GM23248 (cell line): ENCODE measurements around the gene DENND2A. TPM values are rescaled to one million over a fixed set of nuclear protein-coding genes. Genes with fewer than 3 reads are reported as not detected.

Experiments used
- DNase-seq: peaks from one replicate; pipeline ENCODE4 v3.0.0-alpha.2; 2015
- H2AFZ ChIP-seq: fragments of 200-600 bp; sonication (generic); 2 replicates; pipeline ENCODE4 v1.6.1; 2016; ENCODE audit warnings: antibody characterized with exemption
- H3F3A ChIP-seq: fragments of 200-600 bp; sonication (generic); 2 replicates; pipeline ENCODE4 v1.6.1; 2016; ENCODE audit warnings: mild to moderate bottlenecking, antibody characterized with exemption, mixed run types; ENCODE audit not compliant: insufficient read depth
- H3K27ac ChIP-seq: fragments of 200-600 bp; sonication (generic); 2 replicates; pipeline ENCODE4 v1.5.1; 2016; ENCODE audit warnings: mild to moderate bottlenecking
- H3K27me3 ChIP-seq: fragments of 200-600 bp; sonication (generic); replicated peaks from 2 replicates; pipeline ENCODE4 v1.6.1; 2016; ENCODE audit warnings: mild to moderate bottlenecking; ENCODE audit not compliant: insufficient read depth
- H3K36me3 ChIP-seq: fragments of 200-600 bp; sonication (generic); 2 replicates; pipeline ENCODE4 v1.6.1; 2016; ENCODE audit warnings: low read depth, mild to moderate bottlenecking
- H3K4me1 ChIP-seq: fragments of 200-600 bp; sonication (generic); 2 replicates; pipeline ENCODE4 v1.6.1; 2016; ENCODE audit warnings: mild to moderate bottlenecking; ENCODE audit not compliant: insufficient read depth
- H3K4me2 ChIP-seq: fragments of 200-600 bp; sonication (generic); one replicate; pipeline ENCODE4 v1.6.1; 2016; ENCODE audit warnings: mild to moderate bottlenecking; ENCODE audit not compliant: unreplicated experiment
- H3K4me3 ChIP-seq: fragments of 200-600 bp; sonication (generic); 2 replicates; pipeline ENCODE4 v1.5.1; 2016; ENCODE audit warnings: mild to moderate bottlenecking
- H3K79me2 ChIP-seq: fragments of 200-600 bp; sonication (generic); 2 replicates; pipeline ENCODE4 v1.6.1; 2016; ENCODE audit warnings: mild to moderate bottlenecking; ENCODE audit not compliant: insufficient read depth
- H3K9ac ChIP-seq: fragments of 200-600 bp; sonication (generic); 2 replicates; pipeline ENCODE4 v1.6.1; 2016; ENCODE audit warnings: mild to moderate bottlenecking
- H3K9me2 ChIP-seq: fragments of 200-600 bp; sonication (generic); 2 replicates; pipeline ENCODE4 v1.6.1; 2016; ENCODE audit warnings: mixed run types, mild to moderate bottlenecking, moderate library complexity; ENCODE audit not compliant: insufficient read depth
- H3K9me3 ChIP-seq: fragments of 200-600 bp; sonication (generic); one replicate; pipeline ENCODE4 v1.6.1; 2017; ENCODE audit warnings: low read depth
- H4K20me1 ChIP-seq: fragments of 200-600 bp; sonication (generic); 2 replicates; pipeline ENCODE4 v1.6.0; 2016; ENCODE audit not compliant: insufficient read depth
- EZH2 ChIP-seq: fragments of 200-600 bp; sonication (generic); IDR thresholded peaks from 2 replicates; pipeline ENCODE4 v1.6.1; 2018; ENCODE audit warnings: antibody characterized with exemption, mild to moderate bottlenecking; ENCODE audit not compliant: insufficient read depth, poor library complexity, severe bottlenecking
- EZH2phosphoT487 ChIP-seq: fragments of 200-600 bp; sonication (generic); IDR thresholded peaks from 2 replicates; pipeline ENCODE4 v1.6.1; 2018; ENCODE audit warnings: antibody characterized with exemption, moderate library complexity, mild to moderate bottlenecking, low read depth; ENCODE audit not compliant: insufficient read depth
- WGBS, 2 experiments: methylation state at CpG; one replicate each; pipeline ENCODE4 v1.1.6; 2015 to 2017; ENCODE audit warnings: low lambda C conversion rate in 2 of 2, low coverage in 1 of 2; ENCODE audit errors: missing lambda C conversion rate in 2 of 2; 5-methylcytosine and 5-hydroxymethylcytosine counted together
- in situ Hi-C: fragments of 300-500 bp; cut with MboI; formaldehyde crosslinking; loops from 2 replicates; pipeline ENCODE4 v1.15.0; 2020
- polyA plus RNA-seq: library from polyadenylated mRNA; unstranded; fragments of >200 nt; fragmentation: Nextera tagmentation; extraction: Ambion mirVana; gene quantifications from 2 replicates; pipeline ENCODE4 v1.2.1, GENCODE V29; 2016
- total RNA-seq: library from RNA; depleted of rRNA; stranded (reverse); fragments of >200 nt; shearing (Covaris generic); gene quantifications from 2 replicates; pipeline ENCODE4 v1.2.3, GENCODE V29; 2014

DENND2A gene
- total and polyA plus RNA-seq, 2 experiments from 2014 or later: 0.78 to 2.2 TPM

DNA sequence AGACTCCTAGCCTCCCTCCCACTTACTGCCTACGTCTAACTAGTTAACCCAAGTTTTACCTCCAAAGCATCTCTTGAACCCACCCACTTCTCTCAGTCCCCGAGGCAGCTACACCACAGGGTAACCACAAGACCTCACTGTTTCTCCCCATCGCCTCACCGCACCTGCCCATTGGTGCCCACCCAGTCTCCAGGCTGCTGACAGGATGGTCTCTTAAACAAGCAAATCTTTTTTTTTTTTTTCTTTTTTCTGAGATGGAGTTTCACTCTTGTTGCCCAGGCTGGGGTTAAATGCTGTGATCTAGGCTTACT is 47.0 kb downstream of the DENND2A start:
- in situ Hi-C loops: no loop called here
- Histone ChIP-seq H3K36me3 (no peaks in the 10 kb centered on the region), H3K27me3 (no peaks in the 10 kb centered on the region), H4K20me1 (no peaks in the 10 kb centered on the region), H3K4me2 (no peak overlapping the region), H2AFZ (no peak overlapping the region), H3K4me1 (peaks cover 17% of the 10 kb centered on the region), H3K9me2 (no peaks in the 10 kb centered on the region), H3K9ac (no peak overlapping the region), H3K4me3 (no peak overlapping the region), H3F3A (0 out of 2 replicates have a peak, but pooled peaks cover 6% of the 10 kb centered on the region), H3K27ac (no peak overlapping the region), H3K79me2 (no peaks in the 10 kb centered on the region), H3K9me3 (no peaks in the 10 kb centered on the region)
- TF ChIP-seq EZH2 (no peak), EZH2phosphoT487 (no peak)
- no peak for DNase-seq
- 91 to 92% methylated on average over 4 of the region's 4 CpGs for WGBS, 2 experiments

DNA sequence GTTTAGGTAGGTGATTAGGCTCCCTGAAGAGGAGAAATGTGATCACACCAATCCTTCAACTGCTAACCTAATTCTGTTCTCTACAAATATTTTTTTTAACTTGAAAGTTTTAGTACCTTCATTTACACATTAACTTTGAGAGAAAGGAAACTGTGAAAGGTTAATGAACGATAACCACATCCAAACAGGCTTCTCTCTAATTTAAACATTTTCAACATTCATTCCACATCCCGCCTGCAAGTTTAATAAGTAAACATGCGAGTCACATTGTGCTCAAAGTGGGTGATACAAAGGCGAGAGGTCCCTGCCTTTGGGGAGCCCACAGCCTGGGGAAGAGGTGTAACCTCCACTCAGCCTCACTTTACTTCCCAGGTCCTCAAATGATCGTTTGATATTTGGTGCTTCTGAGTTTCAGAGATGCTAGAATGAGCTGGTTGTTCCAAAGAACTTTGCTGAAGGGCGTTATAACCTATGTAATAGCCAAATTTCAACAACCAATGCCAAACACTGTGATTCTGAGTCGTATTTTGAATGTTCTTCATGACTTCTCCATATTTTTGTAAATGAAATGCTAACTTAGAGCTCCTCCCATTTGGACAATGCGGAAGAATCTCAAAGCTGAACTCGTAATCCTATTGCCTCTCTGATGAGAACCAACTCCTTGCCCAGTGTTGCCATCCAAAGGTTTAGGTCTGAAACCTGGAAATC is 47.5 kb downstream of the DENND2A start:
- DNase-seq: no peak
- Histone ChIP-seq H2AFZ (no peak overlapping the region), H3F3A (0 out of 2 replicates have a peak, but pooled peaks cover 6% of the 10 kb centered on the region), H3K9ac (no peak overlapping the region), H3K27me3 (no peaks in the 10 kb centered on the region), H3K4me2 (no peak overlapping the region), H3K9me2 (no peaks in the 10 kb centered on the region), H3K27ac (no peak overlapping the region), H3K4me1 (peaks cover 17% of the 10 kb centered on the region), H3K79me2 (no peaks in the 10 kb centered on the region), H4K20me1 (no peaks in the 10 kb centered on the region), H3K4me3 (no peak overlapping the region), H3K36me3 (no peaks in the 10 kb centered on the region), H3K9me3 (no peaks in the 10 kb centered on the region)
- 70 to 76% methylated on average over 9 of the region's 9 CpGs for WGBS, 2 experiments
- TF ChIP-seq EZH2phosphoT487 (no peak), EZH2 (no peak)
- in situ Hi-C loops: no loop called here

DNA sequence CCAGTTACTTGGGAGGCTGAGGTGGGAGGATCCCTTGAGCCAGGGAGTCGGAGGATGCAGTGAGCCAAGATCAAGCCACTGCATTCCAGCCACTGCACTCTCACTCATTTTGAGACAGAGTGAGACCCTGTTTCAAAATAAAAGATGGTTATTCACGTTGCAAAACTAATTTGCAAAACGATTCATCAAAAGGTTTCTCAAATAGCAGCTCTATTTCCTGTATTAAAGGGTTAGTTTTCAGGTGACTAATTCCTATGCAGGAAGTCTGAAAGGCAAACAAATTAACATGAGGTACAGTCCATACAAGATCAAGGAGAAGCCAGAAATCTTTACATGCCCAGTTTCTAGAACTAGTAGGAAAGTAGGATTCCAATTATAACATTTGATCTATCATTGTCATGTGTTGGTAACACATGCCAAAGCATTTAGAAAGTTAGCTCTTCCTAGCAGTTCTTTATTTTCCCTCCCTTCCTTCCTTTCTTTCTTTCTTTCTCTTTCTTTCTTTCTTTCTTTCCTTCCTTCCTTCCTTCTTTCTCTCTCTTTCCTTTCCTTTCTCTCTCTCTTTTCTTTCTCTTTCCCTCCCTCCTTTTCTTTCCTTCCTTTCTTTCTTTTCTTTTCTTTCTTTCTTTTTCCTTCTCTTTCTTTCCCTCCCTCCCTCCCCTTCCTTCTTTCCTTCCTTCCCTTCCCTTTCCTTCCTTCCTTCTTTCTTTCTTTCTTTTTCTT is 49.3 kb downstream of the DENND2A start:
- no peaks in the 10 kb centered on the region for H3K9me3 ChIP-seq
- H3K79me2 ChIP-seq: no peaks in the 10 kb centered on the region
- no peak overlapping the region for H2AFZ ChIP-seq
- no peak overlapping the region for H3K4me3 ChIP-seq
- TF ChIP-seq EZH2phosphoT487 (no peak), EZH2 (no peak)
- no peaks in the 10 kb centered on the region for H3K27me3 ChIP-seq
- peak; percentile 35 for DNase-seq
- WGBS, 2 experiments: 27% methylated on average over 3 of the region's 3 CpGs
- H3K27ac ChIP-seq: no peak overlapping the region
- no peaks in the 10 kb centered on the region for H4K20me1 ChIP-seq
- H3K4me2 ChIP-seq: no peak overlapping the region
- no peaks in the 10 kb centered on the region for H3K9me2 ChIP-seq
- H3F3A ChIP-seq: 0 out of 2 replicates have a peak, but pooled peaks cover under 1% of the 10 kb centered on the region
- peaks cover 4% of the 10 kb centered on the region; the same call in 1 of the 2 replicates for H3K4me1 ChIP-seq
- H3K36me3 ChIP-seq: no peaks in the 10 kb centered on the region
- in situ Hi-C loops: no loop called here
- no peak overlapping the region for H3K9ac ChIP-seq

DNA sequence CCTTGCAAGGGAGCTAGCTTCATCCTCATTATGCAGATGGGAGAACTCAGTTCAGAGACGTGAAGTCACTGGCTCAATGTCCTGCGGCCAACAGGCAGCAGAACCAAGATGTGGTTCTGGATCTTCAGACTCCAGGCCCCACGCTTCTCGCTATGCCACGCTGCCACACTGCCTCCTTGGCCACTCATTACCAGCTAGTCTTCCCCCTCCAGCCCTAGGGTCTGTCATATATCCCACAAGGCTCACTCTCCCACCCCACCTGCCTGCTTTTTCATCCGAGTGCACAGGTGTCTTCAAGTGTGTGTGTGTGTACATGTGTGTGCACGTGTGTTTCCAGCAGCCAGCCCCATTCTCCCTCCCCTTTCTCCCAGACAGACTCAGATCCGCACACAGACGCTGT is 53.4 kb downstream of the DENND2A start:
- no peak overlapping the region for H3K9ac ChIP-seq
- no peak overlapping the region for H3K4me2 ChIP-seq
- DNase-seq: no peak
- H3K4me3 ChIP-seq: no peak overlapping the region
- H3K79me2 ChIP-seq: no peaks in the 10 kb centered on the region
- no peaks in the 10 kb centered on the region for H3K9me3 ChIP-seq
- no peaks in the 10 kb centered on the region for H3K9me2 ChIP-seq
- no peak overlapping the region for H2AFZ ChIP-seq
- no peaks in the 10 kb centered on the region for H4K20me1 ChIP-seq
- H3K4me1 ChIP-seq: peaks cover 4% of the 10 kb centered on the region; the same call in 1 of the 2 replicates
- no peak overlapping the region for H3K27ac ChIP-seq
- in situ Hi-C loops: no loop called here
- H3K27me3 ChIP-seq: no peaks in the 10 kb centered on the region
- H3F3A ChIP-seq: no peaks in the 10 kb centered on the region
- no peak for TF ChIP-seq EZH2phosphoT487
- no peak for TF ChIP-seq EZH2
- WGBS, 2 experiments: 96 to 99% methylated on average over 8 to 9 of the region's 9 CpGs
- H3K36me3 ChIP-seq: no peaks in the 10 kb centered on the region
